GM12891 (cell line): ENCODE measurements around the gene KCNE4.

ENCODE experiments used
- DNase-seq: peaks from one replicate; pipeline ENCODE4 v3.0.0; 2011; ENCODE audit warnings: low spot score; ENCODE audit not compliant: insufficient read length
- FAIRE-seq: peaks from 2 replicates; lab custom pipeline; 2011; peaks lifted over from hg19 to GRCh38; lab: Jason Lieb, UNC
- PAX5 ChIP-seq: IDR thresholded peaks from 2 replicates; pipeline ENCODE4 v1.6.1; 2011; ENCODE audit warnings: low read length, moderate library complexity, mild to moderate bottlenecking; ENCODE audit not compliant: insufficient read depth, severe bottlenecking
- POLR2A ChIP-seq: IDR thresholded peaks from 2 replicates; pipeline ENCODE4 v1.6.1; 2011; ENCODE audit warnings: low read depth, low read length, control low read depth
- POLR2AphosphoS5 ChIP-seq: IDR thresholded peaks from 2 replicates; pipeline ENCODE4 v1.6.1; 2011; ENCODE audit warnings: low read depth, low read length, control low read depth
- POU2F2 ChIP-seq: IDR thresholded peaks from 2 replicates; pipeline ENCODE4 v1.6.1; 2011; ENCODE audit warnings: low read depth, mild to moderate bottlenecking, control low read depth, low read length, moderate library complexity
- SPI1 ChIP-seq: IDR thresholded peaks from 2 replicates; pipeline ENCODE4 v1.6.1; 2011; ENCODE audit warnings: low read depth, low read length, control low read depth
- TAF1 ChIP-seq: IDR thresholded peaks from 2 replicates; pipeline ENCODE4 v1.6.1; 2011; ENCODE audit warnings: low read depth, low read length, control low read depth

The KCNE4 gene

GRCh38 chr2:223037445-223037800 lies 14.6 kb upstream of the KCNE4 start:
- FAIRE-seq (no peak), DNase-seq (no peak)
- no peak for TF ChIP-seq SPI1
- no peak for TF ChIP-seq POLR2AphosphoS5
- no peak for TF ChIP-seq POU2F2
- TF ChIP-seq POLR2A = no peak
- no peak for TF ChIP-seq TAF1
- TF ChIP-seq PAX5 = no peak

- DNase-seq (no peak), FAIRE-seq (no peak)
- TF ChIP-seq POU2F2 (no peak), POLR2A (no peak), SPI1 (no peak), POLR2AphosphoS5 (no peak), PAX5 (no peak), TAF1 (no peak)
Measured at GRCh38 chr2:223039618-223040017, 12.4 kb upstream of the KCNE4 start.

- DNase-seq (no peak), FAIRE-seq (no peak)
- TF ChIP-seq TAF1 = no peak
- TF ChIP-seq SPI1 = no peak
- no peak for TF ChIP-seq POU2F2
- TF ChIP-seq POLR2AphosphoS5 = no peak
- TF ChIP-seq POLR2A = no peak
- TF ChIP-seq PAX5 = no peak
Measured at GRCh38 chr2:223040527-223040926, 11.5 kb upstream of the KCNE4 start.

- TF ChIP-seq TAF1 = no peak
- TF ChIP-seq POU2F2 = no peak
- no peak for TF ChIP-seq POLR2A
- no peak for TF ChIP-seq SPI1
- TF ChIP-seq PAX5 = no peak
- TF ChIP-seq POLR2AphosphoS5 = no peak
- no peak for FAIRE-seq
- no peak for DNase-seq
Measured at GRCh38 chr2:223041527-223042109, 10.4 kb upstream of the KCNE4 start.

- DNase-seq = no peak
- TF ChIP-seq POLR2A (no peak), POU2F2 (no peak), SPI1 (no peak), TAF1 (no peak), PAX5 (no peak), POLR2AphosphoS5 (no peak)
- FAIRE-seq = no peak
Measured at GRCh38 chr2:223042284-223042683, 9.7 kb upstream of the KCNE4 start.

- DNase-seq (no peak), FAIRE-seq (no peak)
- TF ChIP-seq POLR2AphosphoS5 (no peak), TAF1 (no peak), POLR2A (no peak), SPI1 (no peak), POU2F2 (no peak), PAX5 (no peak)
Measured at GRCh38 chr2:223042704-223043118, 9.3 kb upstream of the KCNE4 start.

- FAIRE-seq = no peak
- TF ChIP-seq POLR2AphosphoS5 (no peak), POU2F2 (no peak), TAF1 (no peak), SPI1 (no peak), PAX5 (no peak), POLR2A (no peak)
- no peak for DNase-seq
Measured at GRCh38 chr2:223043164-223043941, 8.6 kb upstream of the KCNE4 start.

- TF ChIP-seq POLR2AphosphoS5 (no peak), SPI1 (no peak), TAF1 (no peak), POLR2A (no peak), PAX5 (no peak), POU2F2 (no peak)
- DNase-seq (no peak), FAIRE-seq (no peak)
Measured at GRCh38 chr2:223044092-223044836, 7.7 kb upstream of the KCNE4 start.

GRCh38 chr2:223044916-223045700 lies 6.9 kb upstream of the KCNE4 start:
- FAIRE-seq (no peak), DNase-seq (no peak)
- no peak for TF ChIP-seq POU2F2
- no peak for TF ChIP-seq TAF1
- TF ChIP-seq PAX5 = no peak
- TF ChIP-seq SPI1 = no peak
- no peak for TF ChIP-seq POLR2AphosphoS5
- TF ChIP-seq POLR2A = no peak
